CD4-positive, alpha-beta T cell treated with Interleukin-12 subunit alpha and Interleukin-12 subunit beta, for 1 hour (primary cell): Measurements from ENCODE around the gene HK3.

Source experiments
- DNase-seq: peaks from one replicate; pipeline ENCODE4 v3.0.0-alpha.2; 2020

The HK3 gene

GRCh38 chr5:176847726-176848290 is 51.3 kb downstream of the HK3 start:
- no peak for DNase-seq

- no peak for DNase-seq
Measured at GRCh38 chr5:176847148-176847547, 52.0 kb downstream of the HK3 start.

GRCh38 chr5:176846335-176847140 is 52.6 kb downstream of the HK3 start:
- DNase-seq: no peak

GRCh38 chr5:176845392-176845713 is 53.8 kb downstream of the HK3 start:
- DNase-seq: no peak

- no peak for DNase-seq
Measured at GRCh38 chr5:176844706-176845391, 54.3 kb downstream of the HK3 start.

- no peak for DNase-seq
Measured at GRCh38 chr5:176844281-176844680, 54.9 kb downstream of the HK3 start.

GRCh38 chr5:176843673-176844072 is 55.5 kb downstream of the HK3 start:
- no peak for DNase-seq

- peak; percentile 64 for DNase-seq
Measured at GRCh38 chr5:176837707-176838115, 61.4 kb downstream of the HK3 start.

- no peak for DNase-seq
Measured at GRCh38 chr5:176836811-176837706, 62.1 kb downstream of the HK3 start.

GRCh38 chr5:176835918-176836317 is 63.2 kb downstream of the HK3 start:
- no peak for DNase-seq

GRCh38 chr5:176833286-176833685 is 65.9 kb downstream of the HK3 start:
- DNase-seq: no peak

- DNase-seq: no peak
Measured at GRCh38 chr5:176832162-176832561, 67.0 kb downstream of the HK3 start.

GRCh38 chr5:176831425-176831824 is 67.7 kb downstream of the HK3 start:
- DNase-seq: no peak

- DNase-seq: no peak
Measured at GRCh38 chr5:176830995-176831423, 68.1 kb downstream of the HK3 start.
